Measurements from ENCODE around the gene MED13L.

The MED13L gene

GRCh38 chr12:116125084-116125483 lies 152.4 kb downstream of the MED13L start:
- no peak for DNase-seq

GRCh38 chr12:116123451-116124258 lies 153.8 kb downstream of the MED13L start:
- no peak for DNase-seq

GRCh38 chr12:116122628-116123027 lies 154.9 kb downstream of the MED13L start:
- DNase-seq, result no peak

- DNase-seq, result no peak
Measured at GRCh38 chr12:116121453-116121871, 156.0 kb downstream of the MED13L start.

- no peak for DNase-seq
Measured at GRCh38 chr12:116116650-116117424, 160.7 kb downstream of the MED13L start.

- no peak for DNase-seq
Measured at GRCh38 chr12:116113398-116114130, 163.9 kb downstream of the MED13L start.

- DNase-seq, result no peak
Measured at GRCh38 chr12:116106870-116107269, 170.6 kb downstream of the MED13L start.

GRCh38 chr12:116104167-116104767 lies 173.2 kb downstream of the MED13L start:
- DNase-seq, result no peak

GRCh38 chr12:116101991-116102390 lies 175.5 kb downstream of the MED13L start:
- no peak for DNase-seq

GRCh38 chr12:116099652-116100432 lies 177.7 kb downstream of the MED13L start:
- DNase-seq, result no peak

GRCh38 chr12:116096874-116097273 lies 180.6 kb downstream of the MED13L start:
- DNase-seq, result no peak

- DNase-seq, result no peak
Measured at GRCh38 chr12:116094475-116094874, 183.0 kb downstream of the MED13L start.

GRCh38 chr12:116093915-116094314 lies 183.6 kb downstream of the MED13L start:
- no peak for DNase-seq

- DNase-seq, result no peak
Measured at GRCh38 chr12:116092776-116093175, 184.7 kb downstream of the MED13L start.

GRCh38 chr12:116092162-116092561 lies 185.3 kb downstream of the MED13L start:
- no peak for DNase-seq

GRCh38 chr12:116091579-116091978 lies 185.9 kb downstream of the MED13L start:
- DNase-seq, result no peak

GRCh38 chr12:116090516-116090915 lies 187.0 kb downstream of the MED13L start:
- DNase-seq, result no peak

GRCh38 chr12:116089080-116089479 lies 188.4 kb downstream of the MED13L start:
- DNase-seq, result no peak

- DNase-seq, result no peak
Measured at GRCh38 chr12:116087962-116088361, 189.5 kb downstream of the MED13L start.

- DNase-seq, result no peak
Measured at GRCh38 chr12:116087399-116087798, 190.1 kb downstream of the MED13L start.

- DNase-seq, result no peak
Measured at GRCh38 chr12:116080415-116080814, 197.1 kb downstream of the MED13L start.

GRCh38 chr12:116078396-116078795 lies 199.1 kb downstream of the MED13L start:
- DNase-seq, result no peak
